OCI-LY7 (cell line): ENCODE measurements around the gene WDR86.

Experiments used
- CTCF ChIP-seq: fragments of 200-600 bp; sonication (generic); conservative IDR thresholded peaks from 2 replicates; pipeline ENCODE4 v1.5.1; 2014; ENCODE audit warnings: mild to moderate bottlenecking, antibody characterized with exemption, low read length, moderate library complexity, mixed read lengths
- EZH2phosphoT487 ChIP-seq: fragments of 200-600 bp; sonication (generic); IDR thresholded peaks from 2 replicates; pipeline ENCODE4 v1.6.1; 2018; ENCODE audit warnings: low read depth, borderline replicate concordance, mild to moderate bottlenecking, mixed run types, antibody characterized with exemption, low read length, moderate library complexity, mixed read lengths

GRCh38 chr7:151351967-151352366, 57.9 kb downstream of the WDR86 start:
- no peak for TF ChIP-seq CTCF
- TF ChIP-seq EZH2phosphoT487 = no peak
